Measurements from ENCODE around the gene PTPN21.
A peak's percentile ranks its signal among the peaks of the same experiment; 100 is the strongest.

Gene PTPN21

GRCh38 chr14:88568196-88568595 is 13.4 kb upstream of the PTPN21 start:
- no peak for DNase-seq (ENCODE audit: low read depth)
- TF ChIP-seq CTCF (IDR thresholded peaks at IDR 0.05; ENCODE audit: low read depth, low read length, missing control alignments), result no peak
- no peak overlapping the region for H3K4me3 ChIP-seq (ENCODE audit: low read depth, low read length)

- no peak overlapping the region for H3K4me3 ChIP-seq (ENCODE audit: low read depth, low read length)
- no peak for TF ChIP-seq CTCF (IDR thresholded peaks at IDR 0.05; ENCODE audit: low read depth, low read length, missing control alignments)
- DNase-seq (ENCODE audit: low read depth), result no peak
Measured at GRCh38 chr14:88565427-88565826, 10.6 kb upstream of the PTPN21 start.

GRCh38 chr14:88563845-88564244 is 9.0 kb upstream of the PTPN21 start:
- DNase-seq (ENCODE audit: low read depth), result no peak
- no peak for TF ChIP-seq CTCF (IDR thresholded peaks at IDR 0.05; ENCODE audit: low read depth, low read length, missing control alignments)
- peak overlapping the region; percentile 90 for H3K4me3 ChIP-seq (ENCODE audit: low read depth, low read length)

- peak; percentile 56 for DNase-seq (ENCODE audit: low read depth)
- TF ChIP-seq CTCF (IDR thresholded peaks at IDR 0.05; ENCODE audit: low read depth, low read length, missing control alignments), result no peak
- H3K4me3 ChIP-seq (ENCODE audit: low read depth, low read length), result peak within 1 kb of the TSS; percentile 90
Measured at GRCh38 chr14:88562831-88563686, 8.3 kb upstream of the PTPN21 start, which contains the start of gene ZC3H14. Gene ZC3H14, plus strand, starts transcription at chr14:88563037. Its CDS starts 97 bp downstream, at chr14:88563134.

- no peak for DNase-seq (ENCODE audit: low read depth)
- TF ChIP-seq CTCF (IDR thresholded peaks at IDR 0.05; ENCODE audit: low read depth, low read length, missing control alignments), result no peak
- H3K4me3 ChIP-seq (ENCODE audit: low read depth, low read length), result peak overlapping the region; percentile 90
Measured at GRCh38 chr14:88562532-88562830, 7.7 kb upstream of the PTPN21 start.

GRCh38 chr14:88559852-88560251 is 5.0 kb upstream of the PTPN21 start:
- DNase-seq (ENCODE audit: low read depth), result no peak
- TF ChIP-seq CTCF (IDR thresholded peaks at IDR 0.05; ENCODE audit: low read depth, low read length, missing control alignments), result peak; percentile 9
- H3K4me3 ChIP-seq (ENCODE audit: low read depth, low read length), result no peak overlapping the region

- H3K4me3 ChIP-seq (ENCODE audit: low read depth, low read length), result no peak overlapping the region
- DNase-seq (ENCODE audit: low read depth), result no peak
- no peak for TF ChIP-seq CTCF (IDR thresholded peaks at IDR 0.05; ENCODE audit: low read depth, low read length, missing control alignments)
Measured at GRCh38 chr14:88556581-88556980, 1.8 kb upstream of the PTPN21 start.

All from GM12864 (cell line).